Cardiac fibroblast (primary cell): ENCODE results near the gene POLD4.

ENCODE experiments used
- DNase-seq, 2 donors: peaks; one replicate each; pipeline versions ENCODE4 v3.0.0 to v3.0.0-alpha.2; 2010; ENCODE audit warnings: low read depth in 2 of 2
- H3K4me3 ChIP-seq, 2 donors: replicated peaks in 1 of 2; 1 replicate in 1 of 2; 2 replicates in 1 of 2; pipeline ENCODE4 v1.5.1; 2011; ENCODE audit warnings: low read depth in 2 of 2, low read length in 2 of 2, mild to moderate bottlenecking in 2 of 2, moderate library complexity in 1 of 2
- TF ChIP-seq, protein P1 (sequence below): IDR thresholded peaks from one replicate; pipeline ENCODE4 v1.5.1; 2011; ENCODE audit warnings: low read depth, mild to moderate bottlenecking, low read length, inconsistent platforms

The POLD4 gene

DNA sequence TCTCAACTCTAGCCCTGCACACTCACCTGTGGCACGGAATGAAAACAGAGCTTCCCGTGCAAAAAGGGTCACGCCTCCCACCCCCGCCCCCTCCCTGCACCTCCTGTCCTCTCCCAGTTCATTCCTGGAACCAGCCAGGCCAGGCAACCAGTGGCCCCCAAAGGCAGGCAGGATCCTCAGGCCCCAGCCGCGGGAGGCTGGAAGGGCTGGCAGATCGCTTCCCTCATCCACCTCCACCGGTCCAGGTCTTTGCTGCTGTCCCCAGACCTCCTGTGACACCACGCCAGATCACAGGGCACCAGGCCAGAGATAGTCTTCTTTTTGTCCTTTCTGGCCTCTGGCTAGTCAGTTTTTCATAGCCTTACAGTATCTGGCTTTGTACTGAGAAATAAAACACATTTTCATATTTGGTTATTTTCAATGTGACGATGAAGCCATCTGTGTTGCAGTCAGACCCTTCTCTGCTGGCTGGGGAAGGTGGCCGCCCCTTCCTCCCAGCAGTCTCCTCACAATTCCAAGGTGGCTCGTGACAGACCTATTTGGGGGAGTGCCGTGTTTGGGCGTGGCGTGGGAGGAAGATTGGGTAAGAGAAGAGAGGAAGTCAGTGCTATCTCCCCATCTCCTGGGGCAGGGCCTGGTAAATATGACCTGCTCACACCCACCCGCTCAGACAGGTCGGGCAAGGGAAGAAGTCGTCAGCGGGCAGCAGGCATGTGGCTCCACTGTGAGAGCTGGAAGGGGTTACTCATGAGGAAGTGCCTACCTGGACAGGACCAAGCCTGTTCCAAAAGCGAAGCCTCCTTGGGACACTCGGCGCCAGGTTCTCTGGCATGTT is 40.9 kb downstream of the POLD4 start:
- H3K4me3 ChIP-seq = no peak overlapping the region
- TF ChIP-seq, protein P1, sequence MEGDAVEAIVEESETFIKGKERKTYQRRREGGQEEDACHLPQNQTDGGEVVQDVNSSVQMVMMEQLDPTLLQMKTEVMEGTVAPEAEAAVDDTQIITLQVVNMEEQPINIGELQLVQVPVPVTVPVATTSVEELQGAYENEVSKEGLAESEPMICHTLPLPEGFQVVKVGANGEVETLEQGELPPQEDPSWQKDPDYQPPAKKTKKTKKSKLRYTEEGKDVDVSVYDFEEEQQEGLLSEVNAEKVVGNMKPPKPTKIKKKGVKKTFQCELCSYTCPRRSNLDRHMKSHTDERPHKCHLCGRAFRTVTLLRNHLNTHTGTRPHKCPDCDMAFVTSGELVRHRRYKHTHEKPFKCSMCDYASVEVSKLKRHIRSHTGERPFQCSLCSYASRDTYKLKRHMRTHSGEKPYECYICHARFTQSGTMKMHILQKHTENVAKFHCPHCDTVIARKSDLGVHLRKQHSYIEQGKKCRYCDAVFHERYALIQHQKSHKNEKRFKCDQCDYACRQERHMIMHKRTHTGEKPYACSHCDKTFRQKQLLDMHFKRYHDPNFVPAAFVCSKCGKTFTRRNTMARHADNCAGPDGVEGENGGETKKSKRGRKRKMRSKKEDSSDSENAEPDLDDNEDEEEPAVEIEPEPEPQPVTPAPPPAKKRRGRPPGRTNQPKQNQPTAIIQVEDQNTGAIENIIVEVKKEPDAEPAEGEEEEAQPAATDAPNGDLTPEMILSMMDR = no peak
- no peak for DNase-seq

DNA sequence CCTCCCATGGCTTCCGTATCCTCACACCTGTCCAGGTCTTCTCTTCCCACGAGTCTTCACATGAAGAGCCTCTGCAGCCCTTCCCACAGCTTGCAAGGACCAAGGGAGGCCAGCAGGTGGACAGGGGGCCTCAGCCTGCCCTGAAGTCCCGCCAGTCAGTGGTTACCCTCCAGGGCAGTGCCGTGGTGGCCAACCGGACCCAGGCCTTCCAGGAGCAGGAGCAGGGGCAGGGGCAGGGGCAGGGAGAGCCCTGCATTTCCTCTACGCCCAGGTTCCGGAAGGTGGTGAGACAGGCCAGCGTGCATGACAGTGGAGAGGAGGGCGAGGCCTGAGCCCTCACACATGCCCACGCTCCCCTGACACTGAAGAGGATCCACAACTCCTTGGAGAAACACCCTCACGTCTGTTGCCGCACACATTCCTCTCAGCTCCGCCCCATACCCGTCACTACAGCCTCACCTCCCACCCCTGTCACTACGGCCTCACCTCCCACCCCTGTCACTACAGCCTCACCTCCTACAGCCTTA is 41.7 kb downstream of the POLD4 start:
- H3K4me3 ChIP-seq = no peak overlapping the region
- TF ChIP-seq, protein P1 = no peak
- DNase-seq = no peak

DNA sequence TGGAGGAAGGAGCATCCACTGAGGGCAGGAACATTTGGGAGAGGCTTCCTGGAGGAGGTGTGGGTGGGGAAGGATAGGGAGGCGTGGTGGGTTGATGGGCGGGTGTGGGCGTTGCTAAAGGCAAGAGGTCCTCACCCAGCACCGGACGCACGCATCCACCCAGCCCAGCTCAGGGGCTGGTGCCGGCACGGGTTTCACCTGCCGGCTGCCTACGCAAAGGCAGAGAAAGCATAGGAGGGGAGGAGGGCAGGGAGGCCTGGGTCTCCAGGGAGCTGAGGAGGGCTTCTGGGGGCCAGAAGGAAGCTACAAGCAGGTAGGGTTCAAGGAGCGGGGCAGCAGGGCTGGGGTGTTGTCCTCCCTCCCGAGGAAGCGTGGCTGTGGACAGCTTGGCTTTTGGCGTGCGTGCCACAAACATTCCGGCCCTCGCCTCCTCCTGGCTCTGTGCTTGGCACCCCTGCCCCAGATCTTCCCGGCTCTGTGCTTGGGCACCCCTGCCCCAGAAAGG is 42.2 kb downstream of the POLD4 start:
- TF ChIP-seq, protein P1 = no peak
- no peak for DNase-seq
- H3K4me3 ChIP-seq = no peak overlapping the region

DNA sequence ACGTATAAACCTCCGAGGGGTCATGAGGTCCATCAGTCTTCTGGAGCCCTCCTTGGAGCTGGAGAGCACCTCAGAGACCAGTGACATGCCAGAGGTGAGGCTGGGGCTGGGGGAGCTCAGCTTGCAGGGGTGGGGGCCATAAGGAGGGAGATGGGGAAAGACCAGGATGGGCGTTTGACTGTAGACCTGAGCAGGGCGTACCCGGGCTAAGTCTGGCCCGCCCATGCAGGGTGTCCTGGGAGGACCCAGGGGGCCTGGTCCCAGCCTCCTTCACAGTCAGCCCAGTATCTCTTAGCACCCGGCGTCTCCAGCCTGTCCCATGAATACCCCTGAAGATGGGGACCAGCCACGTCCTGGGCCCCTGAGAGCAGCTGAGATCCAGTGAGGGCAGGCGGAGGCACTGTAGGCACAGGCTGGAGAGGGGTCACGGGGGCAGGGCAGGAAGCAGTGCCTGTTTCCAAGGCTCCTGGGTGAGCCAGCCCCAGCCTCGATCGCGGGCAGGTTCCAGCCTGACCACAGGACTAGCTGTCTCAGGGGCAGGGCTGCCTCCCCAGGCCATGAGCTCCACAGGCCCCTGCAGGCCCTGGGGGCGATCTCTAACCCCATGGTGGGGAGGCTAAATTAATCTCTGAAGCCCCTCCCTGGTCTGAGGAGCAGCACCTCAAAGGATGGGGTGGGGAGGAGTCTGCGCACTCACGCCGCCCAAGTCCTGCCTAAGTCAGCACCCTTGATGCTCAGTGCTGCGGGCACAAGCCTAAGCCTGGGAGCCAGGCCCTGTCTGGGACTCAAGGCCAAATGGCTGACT is 42.9 kb downstream of the POLD4 start:
- no peak for DNase-seq
- TF ChIP-seq, protein P1 = no peak
- no peak overlapping the region for H3K4me3 ChIP-seq

DNA sequence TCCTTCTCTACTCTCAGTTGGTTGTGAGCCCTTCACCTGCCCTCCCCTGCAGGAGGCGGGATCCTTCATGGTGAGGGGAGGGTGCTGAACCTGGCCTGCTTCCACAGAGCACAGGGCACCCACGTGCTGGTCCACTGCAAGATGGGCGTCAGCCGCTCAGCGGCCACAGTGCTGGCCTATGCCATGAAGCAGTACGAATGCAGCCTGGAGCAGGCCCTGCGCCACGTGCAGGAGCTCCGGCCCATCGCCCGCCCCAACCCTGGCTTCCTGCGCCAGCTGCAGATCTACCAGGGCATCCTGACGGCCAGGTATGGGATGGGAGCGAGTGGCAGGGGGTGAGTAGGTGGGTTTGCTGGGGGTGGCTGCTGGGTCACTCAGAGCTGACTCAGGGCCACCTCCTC is 43.7 kb downstream of the POLD4 start:
- no peak for DNase-seq
- TF ChIP-seq, protein P1 = no peak
- H3K4me3 ChIP-seq = no peak overlapping the region

DNA sequence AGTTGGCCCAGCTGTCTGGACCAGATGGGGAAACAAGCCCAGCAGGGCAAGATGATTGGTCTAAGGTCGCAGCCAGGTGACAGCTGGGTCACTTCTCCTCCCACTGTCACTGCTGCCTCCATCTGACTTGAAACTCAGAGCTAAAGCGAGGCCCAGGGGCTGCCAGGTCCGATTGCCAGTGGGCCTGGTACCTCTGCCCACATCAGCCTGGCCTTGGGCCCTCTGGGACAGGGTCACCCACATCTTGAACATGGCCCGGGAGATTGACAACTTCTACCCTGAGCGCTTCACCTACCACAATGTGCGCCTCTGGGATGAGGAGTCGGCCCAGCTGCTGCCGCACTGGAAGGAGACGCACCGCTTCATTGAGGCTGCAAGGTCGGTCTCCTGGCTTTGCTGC is 44.2 kb downstream of the POLD4 start:
- no peak overlapping the region for H3K4me3 ChIP-seq
- no peak for DNase-seq
- TF ChIP-seq, protein P1 = no peak
